AG04450 (cell line): ENCODE measurements around the gene OSBPL10. TPM values are rescaled to one million over a fixed set of nuclear protein-coding genes. Genes with fewer than 3 reads are reported as not detected.
A peak's percentile ranks its signal among the peaks of the same experiment; 100 is the strongest.

Source experiments
- CTCF ChIA-PET: fragments of 300-600, 350-600 bp; formaldehyde crosslinking; extraction: SDS; loops from one replicate; lab custom pipeline; 2022; ENCODE audit warnings: antibody characterized with exemption, inconsistent platforms; lab: Charles Lee
- POLR2A ChIA-PET: fragments of 350-600 bp; formaldehyde crosslinking; extraction: SDS; loops from one replicate; lab custom pipeline; 2021; ENCODE audit warnings: antibody characterized with exemption, inconsistent platforms; lab: Yijun Ruan, JAX
- DNase-seq: peaks from one replicate; pipeline ENCODE4 v3.0.0-alpha.2; 2011; ENCODE audit warnings: low read depth, low spot score
- H3K27ac ChIP-seq: one replicate; pipeline ENCODE4 v1.5.1; 2012; ENCODE audit warnings: low read depth, low read length, control low read depth
- H3K27me3 ChIP-seq: one replicate; pipeline ENCODE4 v1.6.0; 2012; ENCODE audit warnings: low read length; ENCODE audit not compliant: control insufficient read depth, insufficient read depth
- H3K4me3 ChIP-seq: 2 replicates; pipeline ENCODE4 v1.5.1; 2011; ENCODE audit warnings: mild to moderate bottlenecking, low read depth, low read length, control low read depth
- H3K9me3 ChIP-seq: 2 replicates; pipeline ENCODE4 v1.5.1; 2012; ENCODE audit warnings: low read length; ENCODE audit not compliant: control insufficient read depth, insufficient read depth
- CTCF ChIP-seq: IDR thresholded peaks from 2 replicates; pipeline ENCODE4 v1.5.1; 2011; ENCODE audit warnings: low read depth, low read length, control low read depth, inconsistent platforms
- polyA plus RNA-seq: library from polyadenylated mRNA; depleted of rRNA; stranded (reverse); fragments of >200 nt; gene quantifications from 2 replicates; pipeline ENCODE4 v1.2.3, GENCODE V29; 2011

Gene OSBPL10
- polyA plus RNA-seq, 1 experiment: 13.2 TPM

GRCh38 chr3:31725568-31725967, 255.5 kb downstream of the OSBPL10 start:
- ChIA-PET CTCF (interaction anchor here (1.4 to 2.8 kb wide), 4 partner anchors 30 to 419 kb away, joined by 4 to 11 read pairs (median 6); no protein-coding TSS in a partner anchor), POLR2A (no interaction called here)
- TF ChIP-seq CTCF: no peak
- H3K27ac ChIP-seq: no peak overlapping the region
- DNase-seq: no peak
- no peaks in the 10 kb centered on the region for H3K27me3 ChIP-seq
- H3K4me3 ChIP-seq: no peak overlapping the region
- no peaks in the 10 kb centered on the region for H3K9me3 ChIP-seq

- peak; percentile 27 for DNase-seq
- Histone ChIP-seq H3K9me3 (no peaks in the 10 kb centered on the region), H3K4me3 (no peak overlapping the region), H3K27me3 (no peaks in the 10 kb centered on the region), H3K27ac (no peak overlapping the region)
- POLR2A ChIA-PET: no interaction called here
- peak; percentile 56 for TF ChIP-seq CTCF
- CTCF ChIA-PET: interaction anchor here (0.9 to 2.8 kb wide), 6 partner anchors 11 to 420 kb away, joined by 3 to 11 read pairs (median 6); no protein-coding TSS in a partner anchor
Observed at GRCh38 chr3:31724651-31725050, 256.4 kb downstream of the OSBPL10 start.

DNA sequence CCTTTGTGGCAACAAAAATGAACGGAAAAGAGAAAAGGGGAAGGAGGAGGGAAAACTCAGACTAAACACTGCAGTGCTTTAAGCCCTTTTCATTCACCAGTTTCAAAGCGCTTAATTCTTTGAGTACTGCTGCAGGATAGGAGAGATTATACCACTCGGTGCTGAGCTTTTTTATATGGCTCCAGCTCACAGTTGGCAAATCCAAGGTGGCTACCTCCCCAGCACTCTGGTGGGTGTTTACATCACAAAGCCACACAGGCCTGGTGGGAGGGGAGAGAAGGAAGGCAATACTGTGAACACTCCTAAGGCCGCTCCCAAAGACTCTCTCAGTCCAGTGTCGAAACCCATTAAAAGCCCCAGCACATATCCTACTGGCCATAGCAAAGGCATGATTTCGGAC, 256.9 kb downstream of the OSBPL10 start:
- CTCF ChIA-PET: interaction anchor here (1.0 to 2.8 kb wide), 6 partner anchors 10 to 421 kb away, joined by 3 to 11 read pairs (median 6); no protein-coding TSS in a partner anchor
- H3K4me3 ChIP-seq: no peak overlapping the region
- POLR2A ChIA-PET: no interaction called here
- no peak for DNase-seq
- no peak for TF ChIP-seq CTCF
- H3K9me3 ChIP-seq: no peaks in the 10 kb centered on the region
- no peaks in the 10 kb centered on the region for H3K27me3 ChIP-seq
- H3K27ac ChIP-seq: no peak overlapping the region

DNA sequence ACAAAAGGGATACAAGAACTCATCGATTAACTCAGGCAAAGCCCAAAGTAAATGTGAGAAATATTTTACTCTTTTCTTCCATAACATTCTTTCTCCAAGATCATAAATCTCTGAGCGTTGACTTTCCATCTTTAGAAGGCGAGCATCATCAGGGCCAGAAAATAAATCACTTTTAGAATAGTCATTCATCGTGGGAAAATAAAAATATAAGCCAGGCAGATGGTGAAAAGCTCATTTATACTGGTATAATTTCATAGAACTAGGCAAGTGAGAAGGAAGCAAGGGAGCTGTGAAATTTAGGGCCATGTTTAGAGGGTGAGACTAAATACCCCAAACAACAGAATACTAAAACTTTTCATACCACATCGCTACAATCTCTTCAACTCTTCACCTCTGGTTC, 257.4 kb downstream of the OSBPL10 start:
- no peak for TF ChIP-seq CTCF
- Histone ChIP-seq H3K27ac (no peak overlapping the region), H3K4me3 (no peak overlapping the region), H3K27me3 (no peaks in the 10 kb centered on the region), H3K9me3 (no peaks in the 10 kb centered on the region)
- no peak for DNase-seq
- ChIA-PET POLR2A (no interaction called here), CTCF (interaction anchor here (1.0 to 2.8 kb wide), 2 partner anchors 9 to 296 kb away, joined by 3 to 11 read pairs; no protein-coding TSS in a partner anchor)

GRCh38 chr3:31721676-31722075, 259.4 kb downstream of the OSBPL10 start:
- H3K9me3 ChIP-seq: no peaks in the 10 kb centered on the region
- H3K27me3 ChIP-seq: no peaks in the 10 kb centered on the region
- TF ChIP-seq CTCF: no peak
- ChIA-PET CTCF (interaction anchor here (1.4 kb wide), 1 partner anchor 18 kb away, joined by 3 read pairs; no protein-coding TSS in a partner anchor), POLR2A (interaction anchor here (0.7 to 1.2 kb wide), 3 partner anchors 12 to 190 kb away, joined by 3 to 5 read pairs (median 4); no protein-coding TSS in a partner anchor)
- peak; percentile 54 for DNase-seq
- no peak overlapping the region for H3K4me3 ChIP-seq
- H3K27ac ChIP-seq: no peak overlapping the region
